Measurements from ENCODE around the gene CABCOCO1. TPM values are rescaled to one million over a fixed set of nuclear protein-coding genes. Genes with fewer than 3 reads are reported as not detected.

CABCOCO1 gene
- total and polyA plus RNA-seq, 10 of the 15 experiments (the other 5 are each of a cell fraction or from before 2014, with no cell fraction given), result not detected

GRCh38 chr10:61784354-61785133 is 121.8 kb downstream of the CABCOCO1 start:
- Histone ChIP-seq H3K9me3 (replicated peaks; ENCODE audit: control insufficient read depth, insufficient read depth, low read length) (no peaks in the 10 kb centered on the region), H3K27me3 (replicated peaks in 1 of 2; ENCODE audit: control insufficient read depth in 2 of 2, insufficient read depth in 2 of 2, low read length in 1 of 2) (no peaks in the 10 kb centered on the region), H3K4me1 (ENCODE audit: control insufficient read depth, insufficient read depth, low read length) (peaks cover 9% of the 10 kb centered on the region; the same call in 1 of the 2 replicates), H3K27ac (ENCODE audit: control insufficient read depth, insufficient read depth) (no peak overlapping the region), H3K4me3 (no peak overlapping the region), H3K9ac (ENCODE audit: control insufficient read depth, insufficient read depth, low read length) (no peak overlapping the region), H3K4me2 (ENCODE audit: control insufficient read depth, insufficient read depth) (no peak overlapping the region), H4K20me1 (ENCODE audit: control insufficient read depth, insufficient read depth) (no peaks in the 10 kb centered on the region), H2AFZ (ENCODE audit: control insufficient read depth, low read depth, low read length) (no peak overlapping the region), H3K36me3 (ENCODE audit: control insufficient read depth in 2 of 2, insufficient read depth in 2 of 2, low read length in 1 of 2) (no peaks in the 10 kb centered on the region), H3K79me2 (ENCODE audit: control insufficient read depth, insufficient read depth, low read length) (no peaks in the 10 kb centered on the region)
- TF ChIP-seq TBL1XR1 (IDR thresholded peaks at IDR 0.05; ENCODE audit: low read depth, low read length) (no peak), ETV6 (conservative IDR thresholded peaks at IDR 0.05 in 1 of 2, IDR thresholded peaks at IDR 0.05 in 1 of 2; ENCODE audit: borderline replicate concordance in 1 of 2, low read depth in 1 of 2) (no peak), IRF4 (IDR thresholded peaks at IDR 0.05; ENCODE audit: low read depth, low read length) (no peak), RB1 (IDR thresholded peaks at IDR 0.05; ENCODE audit: borderline replicate concordance) (no peak), ZNF622 (IDR thresholded peaks at IDR 0.05) (no peak), ZBTB4 (CRISPR knock-in tag; IDR thresholded peaks at IDR 0.05) (no peak), HDAC2 (IDR thresholded peaks at IDR 0.05) (no peak), RBBP5 (conservative IDR thresholded peaks at IDR 0.05) (no peak), KLF5 (IDR thresholded peaks at IDR 0.05; ENCODE audit: partially characterized antibody) (no peak), ZNF274 (IDR thresholded peaks at IDR 0.05; ENCODE audit: insufficient read depth, insufficient read length) (no peak), FOXM1 (IDR thresholded peaks at IDR 0.05; ENCODE audit: low read depth, low read length) (no peak), CBFB (IDR thresholded peaks at IDR 0.05; ENCODE audit: low read depth) (no peak), HCFC1 (IDR thresholded peaks at IDR 0.05; ENCODE audit: low read length) (no peak)
- TF ChIP-seq, protein P1, sequence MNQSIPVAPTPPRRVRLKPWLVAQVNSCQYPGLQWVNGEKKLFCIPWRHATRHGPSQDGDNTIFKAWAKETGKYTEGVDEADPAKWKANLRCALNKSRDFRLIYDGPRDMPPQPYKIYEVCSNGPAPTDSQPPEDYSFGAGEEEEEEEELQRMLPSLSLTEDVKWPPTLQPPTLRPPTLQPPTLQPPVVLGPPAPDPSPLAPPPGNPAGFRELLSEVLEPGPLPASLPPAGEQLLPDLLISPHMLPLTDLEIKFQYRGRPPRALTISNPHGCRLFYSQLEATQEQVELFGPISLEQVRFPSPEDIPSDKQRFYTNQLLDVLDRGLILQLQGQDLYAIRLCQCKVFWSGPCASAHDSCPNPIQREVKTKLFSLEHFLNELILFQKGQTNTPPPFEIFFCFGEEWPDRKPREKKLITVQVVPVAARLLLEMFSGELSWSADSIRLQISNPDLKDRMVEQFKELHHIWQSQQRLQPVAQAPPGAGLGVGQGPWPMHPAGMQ (IDR thresholded peaks at IDR 0.05; ENCODE audit: borderline replicate concordance), result no peak
- RAD21 ChIA-PET (ENCODE audit: unreplicated experiment), result no interaction called here
- WGBS (ENCODE audit: insufficient coverage, insufficient replicate concordance, low lambda C conversion rate, missing lambda C conversion rate), result 53% methylated on average over 6 of the region's 9 CpGs
- BruUV-seq (replicated peaks), result no TSS peak
- CTCF ChIA-PET, result no interaction called here
- FAIRE-seq, result no peak
- DNase-seq (ENCODE audit: low read depth, low spot score), result no peak
- POLR2A ChIA-PET, result no interaction called here
- SMC1A ChIA-PET (ENCODE audit: uncharacterized antibody, unreplicated experiment), result no interaction called here
- in situ Hi-C loops (cut with MboI), result no loop called here
- intact Hi-C loops (cut with micrococcal nuclease; ENCODE audit: unreplicated experiment), result no loop called here
- no peak for ATAC-seq
